ENCODE results near the gene HAPSTR1.

- TF ChIP-seq CTCF (IDR thresholded peaks at IDR 0.05), result no peak
- no peak for TF ChIP-seq POLR2A (IDR thresholded peaks at IDR 0.05)
Measured at GRCh38 chr16:9105189-9105588, 13.7 kb downstream of the HAPSTR1 start.

Data from right lobe of liver (tissue), 4 donors.